Endothelial cell of umbilical vein (primary cell): ENCODE data around the gene ICAM3.

Experiments used
- EZH2 ChIP-seq: IDR thresholded peaks from 2 replicates; pipeline ENCODE4 v1.6.1; 2012; ENCODE audit warnings: borderline replicate concordance, low read depth, mild to moderate bottlenecking, moderate library complexity, low read length, inconsistent platforms; ENCODE audit not compliant: severe bottlenecking
- GATA2 ChIP-seq: IDR thresholded peaks from 2 replicates; pipeline ENCODE4 v1.7.0; 2011; ENCODE audit warnings: low read depth, mild to moderate bottlenecking, moderate library complexity, mixed read lengths, low read length; ENCODE audit not compliant: insufficient read length, insufficient read depth
- POLR2A ChIP-seq: IDR thresholded peaks from 2 replicates; pipeline ENCODE4 v1.6.1; 2012; ENCODE audit warnings: low read depth, mild to moderate bottlenecking, control low read depth, low read length
- TF ChIP-seq, protein P1 (sequence below), 2 donors: IDR thresholded peaks; 1 replicate in 1 of 2; 2 replicates in 1 of 2; pipeline ENCODE4 v1.5.1; 2011; ENCODE audit warnings: low read length in 2 of 2, mild to moderate bottlenecking in 2 of 2, moderate library complexity in 2 of 2, control low read depth in 1 of 2, inconsistent platforms in 1 of 2, low read depth in 1 of 2; ENCODE audit not compliant: insufficient read depth in 1 of 2; ENCODE audit errors: extremely low read depth in 1 of 2
- TF ChIP-seq, protein P2 (sequence below): IDR thresholded peaks from 2 replicates; pipeline ENCODE4 v1.6.1; 2011; ENCODE audit not compliant: insufficient read depth, insufficient read length

DNA sequence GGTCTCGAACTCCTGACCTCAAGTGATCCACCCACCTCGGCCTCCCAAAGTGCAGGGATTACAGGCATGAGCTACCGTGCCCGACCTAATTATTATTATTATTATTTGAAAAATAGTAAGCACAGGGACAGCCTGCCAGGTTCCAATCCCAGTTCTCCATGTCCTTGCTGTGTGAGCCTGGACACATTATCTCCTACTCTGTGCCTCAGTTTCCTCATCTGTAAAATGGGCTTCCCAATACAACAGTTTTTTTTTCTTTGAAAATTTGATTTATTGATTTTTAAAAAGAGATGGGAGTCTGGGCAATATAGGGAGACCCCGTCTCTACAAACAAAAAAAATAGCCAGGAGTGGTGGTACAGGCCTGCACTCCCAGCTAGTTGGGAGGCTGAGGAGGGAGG lies 33.1 kb downstream of the ICAM3 start:
- TF ChIP-seq GATA2, result no peak
- TF ChIP-seq EZH2, result no peak
- TF ChIP-seq, protein P1, sequence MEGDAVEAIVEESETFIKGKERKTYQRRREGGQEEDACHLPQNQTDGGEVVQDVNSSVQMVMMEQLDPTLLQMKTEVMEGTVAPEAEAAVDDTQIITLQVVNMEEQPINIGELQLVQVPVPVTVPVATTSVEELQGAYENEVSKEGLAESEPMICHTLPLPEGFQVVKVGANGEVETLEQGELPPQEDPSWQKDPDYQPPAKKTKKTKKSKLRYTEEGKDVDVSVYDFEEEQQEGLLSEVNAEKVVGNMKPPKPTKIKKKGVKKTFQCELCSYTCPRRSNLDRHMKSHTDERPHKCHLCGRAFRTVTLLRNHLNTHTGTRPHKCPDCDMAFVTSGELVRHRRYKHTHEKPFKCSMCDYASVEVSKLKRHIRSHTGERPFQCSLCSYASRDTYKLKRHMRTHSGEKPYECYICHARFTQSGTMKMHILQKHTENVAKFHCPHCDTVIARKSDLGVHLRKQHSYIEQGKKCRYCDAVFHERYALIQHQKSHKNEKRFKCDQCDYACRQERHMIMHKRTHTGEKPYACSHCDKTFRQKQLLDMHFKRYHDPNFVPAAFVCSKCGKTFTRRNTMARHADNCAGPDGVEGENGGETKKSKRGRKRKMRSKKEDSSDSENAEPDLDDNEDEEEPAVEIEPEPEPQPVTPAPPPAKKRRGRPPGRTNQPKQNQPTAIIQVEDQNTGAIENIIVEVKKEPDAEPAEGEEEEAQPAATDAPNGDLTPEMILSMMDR (IDR thresholded peaks at IDR 0.05; ENCODE audit: extremely low read depth in 1 of 2, insufficient read depth in 1 of 2, low read depth in 1 of 2, low read length in 2 of 2), result no peak
- TF ChIP-seq POLR2A, result no peak
- TF ChIP-seq, protein P2, sequence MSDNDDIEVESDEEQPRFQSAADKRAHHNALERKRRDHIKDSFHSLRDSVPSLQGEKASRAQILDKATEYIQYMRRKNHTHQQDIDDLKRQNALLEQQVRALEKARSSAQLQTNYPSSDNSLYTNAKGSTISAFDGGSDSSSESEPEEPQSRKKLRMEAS, result no peak
